H1 (cell line): ENCODE data around the gene CCDC196.

Experiments
- CREB1 ChIP-seq: IDR thresholded peaks from 2 replicates; pipeline ENCODE4 v1.6.1; 2012; ENCODE audit warnings: inconsistent platforms
- GABPA ChIP-seq: IDR thresholded peaks from 2 replicates; pipeline ENCODE4 v1.6.1; 2011; ENCODE audit warnings: mild to moderate bottlenecking, low read length, moderate library complexity, borderline replicate concordance; ENCODE audit not compliant: insufficient read depth
- RFX5 ChIP-seq: IDR thresholded peaks from 2 replicates; pipeline ENCODE4 v1.6.1; 2011; ENCODE audit warnings: low read depth, low read length, improper control_type of control experiment, borderline replicate concordance
- RXRA ChIP-seq: IDR thresholded peaks from 2 replicates; pipeline ENCODE4 v1.6.1; 2011; ENCODE audit warnings: low read depth, mild to moderate bottlenecking, low read length, moderate library complexity; ENCODE audit not compliant: insufficient read depth
- TAF1 ChIP-seq: IDR thresholded peaks from 2 replicates; pipeline ENCODE4 v1.6.1; 2011; ENCODE audit warnings: mild to moderate bottlenecking, low read depth, low read length

GRCh38 chr14:66453469-66453868 lies 32.7 kb upstream of the CCDC196 start:
- no peak for TF ChIP-seq RFX5
- no peak for TF ChIP-seq TAF1
- TF ChIP-seq RXRA = no peak
- TF ChIP-seq CREB1 = no peak
- TF ChIP-seq GABPA = no peak
